K562 (cell line): Measurements from ENCODE around the gene MARS1. TPM values are rescaled to one million over a fixed set of nuclear protein-coding genes. Genes with fewer than 3 reads are reported as not detected.

Source experiments
- ASH1L ChIP-seq: fragments of 450-650 bp; IDR thresholded peaks from 2 replicates; pipeline ENCODE4 v1.6.1; 2018; ENCODE audit warnings: borderline replicate concordance, mild to moderate bottlenecking, low read depth; ENCODE audit not compliant: partially characterized antibody
- C11orf30 ChIP-seq: fragments of 450-650 bp; IDR thresholded peaks from 2 replicates; pipeline ENCODE4 v1.6.1; 2016; ENCODE audit warnings: low read depth, mild to moderate bottlenecking
- CEBPB ChIP-seq: fragments of 450-650 bp; IDR thresholded peaks from 2 replicates; pipeline ENCODE4 v1.6.1; 2016; ENCODE audit warnings: missing genetic modification characterization, missing compliant biosample characterization
- CHD1 ChIP-seq: fragments of 200-600 bp; sonication (generic); IDR thresholded peaks from one replicate; pipeline ENCODE4 v1.6.1; 2012; ENCODE audit warnings: mild to moderate bottlenecking, moderate library complexity, low read length, inconsistent platforms
- E2F3 ChIP-seq: fragments of 250-450 bp; sonication (Bioruptor Pico); IDR thresholded peaks from 2 replicates; pipeline ENCODE4 v1.4.0; 2020; ENCODE audit warnings: mild to moderate bottlenecking
- FOSL1 ChIP-seq: fragments of 200-800 bp; sonication (Bioruptor generic); conservative IDR thresholded peaks from 2 replicates; pipeline ENCODE4 v1.6.1; 2016; ENCODE audit warnings: missing genetic modification characterization, missing compliant biosample characterization
- GABPB2 ChIP-seq: fragments of 250-450 bp; sonication (Bioruptor Pico); conservative IDR thresholded peaks from 2 replicates; pipeline ENCODE4 v1.5.1; 2021; ENCODE audit warnings: mild to moderate bottlenecking
- HDAC1 ChIP-seq, 2 experiments: fragments of 450-650 bp; IDR thresholded peaks; 2 replicates each; pipeline ENCODE4 v1.6.1; 2016 to 2017; ENCODE audit warnings: inconsistent platforms in 1 of 2, mild to moderate bottlenecking in 1 of 2, moderate library complexity in 1 of 2
- HDAC8 ChIP-seq: fragments of 450-650 bp; IDR thresholded peaks from 2 replicates; pipeline ENCODE4 v1.6.1; 2016; ENCODE audit warnings: mild to moderate bottlenecking, missing genetic modification characterization, moderate library complexity, missing compliant biosample characterization
- KAT7 ChIP-seq: sonication (generic); formaldehyde crosslinking; IDR thresholded peaks from 2 replicates; pipeline ENCODE4 v1.8.0; 2022; ENCODE audit warnings: missing genetic modification reagents, mild to moderate bottlenecking, borderline replicate concordance
- MECOM ChIP-seq: fragments of 250-450 bp; sonication (Bioruptor Pico); IDR thresholded peaks from 2 replicates; pipeline ENCODE4 v1.8.0; 2022; ENCODE audit warnings: inconsistent platforms
- MTA3 ChIP-seq: fragments of 450-650 bp; formaldehyde crosslinking; IDR thresholded peaks from 2 replicates; pipeline ENCODE4 v1.6.1; 2017; ENCODE audit warnings: mild to moderate bottlenecking, borderline replicate concordance
- PCBP1 ChIP-seq: fragments of 200-400 bp; formaldehyde crosslinking; IDR thresholded peaks from 2 replicates; pipeline ENCODE4 v1.6.1; 2018; ENCODE audit warnings: mild to moderate bottlenecking, low read depth, low read length; ENCODE audit not compliant: poor library complexity, severe bottlenecking
- POLR2G ChIP-seq: fragments of 200-400 bp; formaldehyde crosslinking; IDR thresholded peaks from 2 replicates; pipeline ENCODE4 v1.6.1; 2017; ENCODE audit warnings: low read depth, mild to moderate bottlenecking, antibody characterized with exemption, low read length, moderate library complexity
- PTBP1 ChIP-seq: fragments of 200-400 bp; formaldehyde crosslinking; IDR thresholded peaks from 2 replicates; pipeline ENCODE4 v1.6.1; 2017; ENCODE audit warnings: low read depth, low read length
- PURB ChIP-seq: sonication (generic); formaldehyde crosslinking; IDR thresholded peaks from 2 replicates; pipeline ENCODE4 v1.9.0; 2021; ENCODE audit warnings: low read depth, mild to moderate bottlenecking, missing genetic modification reagents
- RAD51 ChIP-seq: fragments of 450-650 bp; IDR thresholded peaks from 2 replicates; pipeline ENCODE4 v1.7.1; 2016; ENCODE audit warnings: low read depth, mild to moderate bottlenecking, borderline replicate concordance
- ZBED1 ChIP-seq: IDR thresholded peaks from 2 replicates; pipeline ENCODE4 v1.6.1; 2014
- ZNF551 ChIP-seq: fragments of 250-450 bp; sonication (Bioruptor Pico); IDR thresholded peaks from 2 replicates; pipeline ENCODE4 v1.5.0; 2021; ENCODE audit warnings: mild to moderate bottlenecking, moderate library complexity
- ZNF592 ChIP-seq: fragments of 450-650 bp; IDR thresholded peaks from 2 replicates; pipeline ENCODE4 v1.6.1; 2017; ENCODE audit warnings: antibody characterized with exemption, mild to moderate bottlenecking
- polyA plus RNA-seq, 8 experiments: library from polyadenylated mRNA; depleted of rRNA in 4 of 8; stranded (reverse) in 5 of 8; unstranded in 3 of 8; fragments of >200 nt; fragmentation: Nextera tagmentation in 2 of 8; fragmentation: Illumina TruSeq in 1 of 8; extraction: Ambion mirVana in 2 of 8; extraction: Trizol in 1 of 8; gene quantifications; 2 replicates each; pipeline versions ENCODE4 v1.2.1 to v1.2.3, GENCODE V29; 2011 to 2014; ENCODE audit warnings: inconsistent platforms in 1 of 8, missing spikeins in 1 of 8
- total RNA-seq, 7 experiments: library from RNA; depleted of rRNA in 6 of 7; stranded (reverse); fragments of >200 nt in 6 of 7; fragmentation: Illumina TruSeq in 2 of 7; extraction: Trizol in 2 of 7; gene quantifications; 2 replicates each; pipeline versions ENCODE4 v1.2.1 to v1.2.3, GENCODE V29; 2011 to 2021; ENCODE audit warnings: low replicate concordance in 1 of 7
- TF ChIP-seq, protein P1 (sequence below): fragments of 250-450 bp; sonication (Bioruptor Pico); IDR thresholded peaks from 2 replicates; pipeline ENCODE4 v1.8.0; 2022; ENCODE audit warnings: inconsistent platforms
- TF ChIP-seq, protein P2 (sequence below): IDR thresholded peaks from 2 replicates; pipeline ENCODE4 v1.6.1; 2012; ENCODE audit warnings: low read depth, low read length, improper control_type of control experiment, borderline replicate concordance

The MARS1 gene
- total and polyA plus RNA-seq, 9 of the 15 experiments (the other 6 are each of a cell fraction or from before 2014, with no cell fraction given), result 117 to 382 (median 220) TPM

- TF ChIP-seq ZNF592, result peak; percentile 63; the same call in 1 of the 2 replicates
- no peak for TF ChIP-seq HDAC8
- TF ChIP-seq, protein P1, sequence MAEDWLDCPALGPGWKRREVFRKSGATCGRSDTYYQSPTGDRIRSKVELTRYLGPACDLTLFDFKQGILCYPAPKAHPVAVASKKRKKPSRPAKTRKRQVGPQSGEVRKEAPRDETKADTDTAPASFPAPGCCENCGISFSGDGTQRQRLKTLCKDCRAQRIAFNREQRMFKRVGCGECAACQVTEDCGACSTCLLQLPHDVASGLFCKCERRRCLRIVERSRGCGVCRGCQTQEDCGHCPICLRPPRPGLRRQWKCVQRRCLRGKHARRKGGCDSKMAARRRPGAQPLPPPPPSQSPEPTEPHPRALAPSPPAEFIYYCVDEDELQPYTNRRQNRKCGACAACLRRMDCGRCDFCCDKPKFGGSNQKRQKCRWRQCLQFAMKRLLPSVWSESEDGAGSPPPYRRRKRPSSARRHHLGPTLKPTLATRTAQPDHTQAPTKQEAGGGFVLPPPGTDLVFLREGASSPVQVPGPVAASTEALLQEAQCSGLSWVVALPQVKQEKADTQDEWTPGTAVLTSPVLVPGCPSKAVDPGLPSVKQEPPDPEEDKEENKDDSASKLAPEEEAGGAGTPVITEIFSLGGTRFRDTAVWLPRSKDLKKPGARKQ (CRISPR knock-in tag), result no peak
- no peak for TF ChIP-seq KAT7 (CRISPR knock-in tag)
- TF ChIP-seq MECOM (CRISPR knock-in tag), result no peak
- TF ChIP-seq ASH1L, result no peak
- TF ChIP-seq E2F3 (CRISPR knock-in tag), result no peak
- TF ChIP-seq PURB (CRISPR knock-in tag), result no peak
- TF ChIP-seq RAD51, result no peak
- TF ChIP-seq MTA3, result no peak
- peak; percentile 24; the same call in 1 of the 2 replicates for TF ChIP-seq C11orf30
- no peak for TF ChIP-seq PCBP1
- TF ChIP-seq, protein P2, sequence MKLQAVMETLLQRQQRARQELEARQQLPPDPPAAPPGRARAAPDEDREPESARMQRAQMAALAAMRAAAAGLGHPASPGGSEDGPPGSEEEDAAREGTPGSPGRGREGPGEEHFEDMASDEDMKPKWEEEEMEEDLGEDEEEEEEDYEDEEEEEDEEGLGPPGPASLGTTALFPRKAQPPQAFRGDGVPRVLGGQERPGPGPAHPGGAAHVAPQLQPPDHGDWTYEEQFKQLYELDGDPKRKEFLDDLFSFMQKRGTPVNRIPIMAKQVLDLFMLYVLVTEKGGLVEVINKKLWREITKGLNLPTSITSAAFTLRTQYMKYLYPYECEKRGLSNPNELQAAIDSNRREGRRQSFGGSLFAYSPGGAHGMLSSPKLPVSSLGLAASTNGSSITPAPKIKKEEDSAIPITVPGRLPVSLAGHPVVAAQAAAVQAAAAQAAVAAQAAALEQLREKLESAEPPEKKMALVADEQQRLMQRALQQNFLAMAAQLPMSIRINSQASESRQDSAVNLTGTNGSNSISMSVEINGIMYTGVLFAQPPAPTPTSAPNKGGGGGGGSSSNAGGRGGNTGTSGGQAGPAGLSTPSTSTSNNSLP, result no peak
- no peak for TF ChIP-seq ZNF551 (CRISPR knock-in tag)
- TF ChIP-seq POLR2G, result no peak
- TF ChIP-seq CEBPB (tag), result no peak
- peak in 1 of 2 experiments; percentile 37; a peak in 1 of 4 replicates for TF ChIP-seq HDAC1 (IDR thresholded peaks at IDR 0.05)
- no peak for TF ChIP-seq ZBED1
- TF ChIP-seq CHD1, result no peak
- TF ChIP-seq PTBP1, result no peak
- TF ChIP-seq GABPB2 (CRISPR knock-in tag), result no peak
- TF ChIP-seq FOSL1 (tag), result peak; percentile 66
Measured at GRCh38 chr12:57545809-57546437, 58.1 kb downstream of the MARS1 start (continued).
